NCI-H345 (cell line): ENCODE measurements around the gene BPTF.
"Not testable (repeated sequence)": the region's sequence is repeated elsewhere in the genome, so short reads cannot be mapped to it uniquely, and the experiment has no call there.

Experiments used
- DNase-seq: peaks from one replicate; lab custom pipeline; 2025; lab: John Stamatoyannopoulos, UW

BPTF gene

GRCh38 chr17:67824735-67825626, at the start of gene BPTF:
Gene BPTF (plus strand): TSS chr17:67825503. CDS start chr17:67825725, 222 bp downstream.
- DNase-seq: peak; percentile 94

- no peak for DNase-seq
These were observed 46.1 kb upstream of the BPTF start for GRCh38 chr17:67779098-67779672.

DNA sequence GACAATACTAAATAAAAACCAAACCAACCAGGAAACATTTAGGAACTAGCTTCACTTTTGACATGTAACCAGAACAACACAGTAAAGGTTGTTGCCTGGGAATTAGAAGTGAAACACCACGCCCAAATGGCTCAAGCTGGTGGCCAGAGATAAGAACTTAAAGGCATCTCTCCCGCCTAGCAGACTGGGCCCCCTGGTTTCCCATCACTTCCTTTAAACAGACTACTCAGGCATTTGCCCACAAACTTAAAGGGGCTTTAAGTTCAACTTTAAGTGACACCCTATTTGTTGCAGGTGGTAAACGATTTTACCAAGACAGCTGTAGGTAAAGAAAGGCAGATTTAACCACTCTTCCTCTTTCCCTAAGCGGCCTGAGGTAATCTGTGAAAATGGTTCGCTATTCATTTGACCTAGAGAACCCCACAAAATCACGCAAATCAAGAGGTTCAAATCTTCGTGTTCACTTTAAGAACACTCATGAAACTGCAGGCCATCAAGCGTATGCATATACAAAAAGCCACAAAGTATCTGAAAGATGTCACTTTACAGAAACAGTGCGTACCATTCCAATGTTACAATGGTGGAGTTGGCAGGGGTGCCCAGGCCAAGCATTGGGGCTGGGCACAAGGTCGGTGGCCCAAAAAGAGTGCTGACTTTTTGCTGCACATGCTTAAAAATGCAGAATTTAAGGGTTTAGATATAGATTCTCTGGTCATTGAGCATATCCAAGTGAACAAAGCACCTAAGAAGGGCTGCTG, 40.8 kb upstream of the BPTF start:
- no peak for DNase-seq

DNA sequence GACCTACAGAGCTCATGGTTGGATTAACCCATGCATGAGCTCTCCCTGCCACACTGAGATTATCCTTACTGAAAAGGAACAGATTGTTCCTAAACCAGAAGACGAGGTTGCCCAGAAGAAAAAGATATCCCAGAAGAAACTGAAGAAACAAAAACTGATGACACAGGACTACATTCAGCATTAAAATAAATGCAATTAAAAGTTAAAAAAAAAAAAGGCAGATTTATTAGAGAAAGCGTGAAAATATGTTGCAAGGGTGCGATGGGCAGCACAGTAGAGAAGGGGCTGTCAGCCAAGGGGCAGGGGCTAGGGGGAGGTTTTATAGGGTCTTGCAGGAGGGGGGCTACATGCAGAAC, 40.2 kb upstream of the BPTF start:
- no peak for DNase-seq

GRCh38 chr17:67785504-67785903, 39.8 kb upstream of the BPTF start:
- DNase-seq: no peak

DNA sequence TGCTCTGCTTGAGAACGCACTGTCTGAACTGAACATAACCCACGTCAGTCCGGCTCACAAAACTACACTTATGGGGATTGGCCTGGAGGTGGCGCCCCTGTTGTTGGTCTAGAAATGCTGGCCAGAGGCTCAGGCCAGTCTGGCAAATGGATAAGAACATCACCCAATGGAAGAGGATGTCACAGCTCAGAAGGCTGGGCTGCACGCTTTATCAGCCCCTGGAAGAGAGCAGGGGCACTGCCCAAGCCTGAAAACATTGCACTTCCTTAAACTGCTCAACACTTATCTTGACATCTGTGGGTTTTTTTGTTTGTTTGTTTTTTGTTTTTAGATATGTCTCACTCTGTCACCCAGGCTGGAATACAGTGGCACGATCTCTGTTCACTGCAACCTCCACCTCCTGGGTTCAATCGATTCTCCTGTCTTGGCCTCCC, 24.8 kb upstream of the BPTF start:
- peak; percentile 57 for DNase-seq

GRCh38 chr17:67801626-67802175, 23.6 kb upstream of the BPTF start:
- DNase-seq: no peak

DNA sequence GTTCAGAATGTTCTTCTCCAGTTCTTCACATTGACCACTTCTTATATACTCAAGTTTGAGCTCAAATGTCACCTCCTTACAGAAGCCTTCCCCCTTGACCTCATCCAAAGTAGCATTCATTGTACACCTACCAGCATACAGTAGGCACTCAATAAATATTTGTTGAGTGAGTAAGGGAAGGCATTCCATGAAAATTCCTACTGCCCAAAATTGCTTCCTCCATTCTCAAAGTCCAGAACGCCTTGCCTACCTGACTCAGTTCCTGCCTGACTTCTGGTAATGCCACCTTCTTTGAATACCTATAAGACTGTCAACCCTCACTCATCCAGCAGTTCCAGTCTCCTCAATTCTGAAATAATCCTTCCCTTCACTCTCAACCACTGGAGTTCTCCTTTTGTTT, 14.8 kb upstream of the BPTF start:
- no peak for DNase-seq

GRCh38 chr17:67812380-67812779, 12.9 kb upstream of the BPTF start:
- not testable (repeated sequence) for DNase-seq

DNA sequence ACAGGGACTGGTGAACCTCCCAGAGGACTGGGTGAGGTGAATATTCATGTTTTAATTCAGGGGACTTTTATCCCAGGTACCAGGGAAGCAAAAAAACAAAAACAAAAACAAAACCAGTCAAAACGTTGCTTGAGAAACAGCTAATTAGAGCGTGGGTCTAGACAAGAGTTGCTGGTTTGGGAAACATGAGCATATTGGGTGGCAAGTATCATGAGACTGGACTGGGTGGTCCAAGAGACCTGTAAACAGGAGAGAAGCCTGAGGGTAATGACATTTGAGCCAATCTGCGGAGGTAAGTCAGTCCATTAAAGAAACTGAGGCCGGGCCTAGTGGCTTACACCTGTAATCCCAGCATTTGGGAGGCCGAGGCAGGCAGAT, 11.5 kb upstream of the BPTF start:
- no peak for DNase-seq

GRCh38 chr17:67818110-67819002, 6.9 kb upstream of the BPTF start:
- no peak for DNase-seq

- DNase-seq: no peak
These were observed 5.6 kb upstream of the BPTF start for GRCh38 chr17:67819722-67820121.

- DNase-seq: no peak
These were observed 3.4 kb upstream of the BPTF start for GRCh38 chr17:67821871-67822367.

GRCh38 chr17:67825627-67826601, 611 bp downstream of the BPTF start:
- peak; percentile 30 for DNase-seq

- DNase-seq: no peak
These were observed 4.0 kb downstream of the BPTF start for GRCh38 chr17:67829331-67829730.

GRCh38 chr17:67830440-67830839, 5.1 kb downstream of the BPTF start:
- DNase-seq: no peak

GRCh38 chr17:67831268-67831667, 6.0 kb downstream of the BPTF start:
- no peak for DNase-seq

GRCh38 chr17:67833134-67833533, 7.8 kb downstream of the BPTF start:
- DNase-seq: no peak

DNA sequence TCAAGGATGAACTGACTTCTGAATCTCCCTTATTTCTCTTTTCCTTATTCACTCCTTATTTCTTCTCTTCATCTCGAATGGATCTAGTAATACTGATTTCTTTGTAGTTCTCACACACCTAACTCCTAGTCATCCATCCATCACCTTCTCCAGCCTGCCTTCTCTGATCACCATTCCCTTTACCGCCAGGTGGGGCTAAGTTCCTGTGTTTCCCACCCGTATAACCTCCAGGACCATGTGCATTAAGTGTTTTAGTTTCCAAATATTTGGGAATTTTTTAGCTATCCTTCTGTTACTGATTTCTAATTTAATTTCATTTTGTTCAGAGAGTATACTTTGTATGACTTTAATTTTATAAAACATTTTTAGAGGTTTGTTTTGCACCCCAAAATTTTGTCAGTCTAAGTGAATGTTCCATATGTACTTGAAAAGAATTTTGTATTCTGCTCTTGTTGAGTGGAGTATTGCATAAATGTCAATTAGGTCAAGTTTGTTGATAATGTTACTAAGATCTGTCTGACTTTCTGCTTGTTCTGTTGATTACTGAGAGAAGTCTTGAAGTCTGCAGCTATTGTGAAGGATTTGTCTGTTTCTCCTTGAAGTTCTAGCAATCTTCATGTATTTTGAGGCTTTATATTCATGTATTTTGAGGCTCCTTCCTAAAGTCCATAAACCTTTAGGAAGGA, 8.8 kb downstream of the BPTF start:
- DNase-seq: no peak

DNA sequence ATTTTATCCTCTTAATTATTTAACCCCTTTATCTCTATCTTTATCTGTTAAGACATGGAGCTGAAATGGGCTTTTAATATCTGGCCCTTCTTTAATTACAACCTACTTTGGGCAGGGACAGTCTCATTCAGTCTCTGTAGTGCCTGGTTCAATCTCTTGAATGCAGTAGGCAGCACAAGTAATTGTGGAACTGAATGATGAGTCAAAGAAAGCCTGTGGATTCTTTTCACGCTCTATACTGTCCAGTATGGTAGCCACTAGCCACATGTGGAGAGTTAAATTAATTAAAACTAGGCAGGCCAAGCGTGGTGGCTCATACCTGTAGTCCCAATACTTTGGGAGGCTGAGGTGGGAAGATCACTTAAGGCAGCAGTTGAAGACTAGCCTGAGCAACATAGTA, 9.3 kb downstream of the BPTF start:
- no peak for DNase-seq
